Sigmoid colon (tissue), 7 donors: Measurements from ENCODE around the gene TBCEL. TPM values are rescaled to one million over a fixed set of nuclear protein-coding genes. Genes with fewer than 3 reads are reported as not detected.
"Not testable (repeated sequence)": the region's sequence is repeated elsewhere in the genome, so short reads cannot be mapped to it uniquely, and the experiment has no call there.

Experiments
- DNase-seq: peaks from one replicate; pipeline ENCODE4 v3.0.0-alpha.2; 2019
- H3K27ac ChIP-seq, 4 donors: fragments of 200-600 bp; sonication (generic); one replicate each; pipeline ENCODE4 v1.5.1; 2016 to 2019; ENCODE audit warnings: mild to moderate bottlenecking in 1 of 4
- H3K27me3 ChIP-seq, 3 donors: fragments of 200-600 bp; sonication (generic); one replicate each; pipeline ENCODE4 v1.5.1; 2019; ENCODE audit warnings: mild to moderate bottlenecking in 1 of 3
- H3K36me3 ChIP-seq, 4 donors: fragments of 200-600 bp; sonication (generic); one replicate each; pipeline ENCODE4 v1.5.1; 2016 to 2019
- H3K4me1 ChIP-seq, 4 donors: fragments of 200-600 bp; sonication (generic); one replicate each; pipeline ENCODE4 v1.5.1; 2017 to 2019
- H3K4me3 ChIP-seq, 4 donors: fragments of 200-600 bp; sonication (generic); one replicate each; pipeline ENCODE4 v1.5.1; 2017 to 2019; ENCODE audit warnings: mild to moderate bottlenecking in 2 of 4, moderate library complexity in 1 of 4
- H3K9me3 ChIP-seq, 4 donors: fragments of 200-600 bp in 3 of 4; sonication (generic) in 3 of 4; one replicate each; pipeline versions ENCODE4 v1.5.1 to v1.6.1; 2013 to 2019
- CTCF ChIP-seq, 4 experiments: fragments of 450-650 bp in 3 of 4; fragments of 200-600 bp in 1 of 4; IDR thresholded peaks; one replicate each; pipeline ENCODE4 v1.5.1; 2016 to 2019; ENCODE audit warnings: antibody characterized with exemption in 4 of 4, mild to moderate bottlenecking in 3 of 4, moderate library complexity in 2 of 4
- EP300 ChIP-seq, 4 donors: sonication (generic); formaldehyde crosslinking; IDR thresholded peaks; one replicate each; pipeline ENCODE4 v1.6.1; 2017; ENCODE audit warnings: antibody characterized with exemption in 4 of 4
- POLR2A ChIP-seq, 2 donors: fragments of 450-650 bp; IDR thresholded peaks; one replicate each; pipeline ENCODE4 v1.6.1; 2016; ENCODE audit warnings: antibody characterized with exemption in 2 of 2, mild to moderate bottlenecking in 2 of 2, moderate library complexity in 2 of 2
- POLR2AphosphoS5 ChIP-seq, 4 donors: sonication (generic); formaldehyde crosslinking; IDR thresholded peaks; one replicate each; pipeline ENCODE4 v1.6.1; 2017; ENCODE audit warnings: antibody characterized with exemption in 4 of 4
- WGBS, 2 donors: extraction: QIAGEN DNeasy Blood & Tissue Kit; methylation state at CpG; one replicate each; pipeline ENCODE4 v1.1.7; 2013; 5-methylcytosine and 5-hydroxymethylcytosine counted together
- intact Hi-C: fragments of 100-400 bp; cut with DNase I; formaldehyde crosslinking; loops from one replicate; pipeline ENCODE4 v1.15.1; 2023
- polyA plus RNA-seq, 3 donors: library from polyadenylated mRNA; stranded (reverse); fragments of 200-250 nt; gene quantifications; one replicate each; pipeline ENCODE4 v1.2.3, GENCODE V29; 2013
- total RNA-seq, 4 donors: library from RNA; depleted of rRNA; stranded (reverse); fragments of >200 nt; gene quantifications; one replicate each; pipeline ENCODE4 v1.1.0, GENCODE V29; 2016
- donor health status: healthy with polysubstance abuse.
- donor health status: Bipolar disorder and iron deficiency.
- donor health status: healthy.

TBCEL gene
- total and polyA plus RNA-seq, 7 donors, result 4.2 to 53.3 (median 22.4) TPM

- Histone ChIP-seq H3K36me3 (no peaks in the 10 kb centered on the region), H3K4me1 (peaks cover 0 to 20% (median 17%) of the 10 kb centered on the region in 4 donors), H3K4me3 (peak overlapping the region; percentile 74 to 93 (median 86)), H3K27me3 (no peaks in the 10 kb centered on the region), H3K9me3 (no peaks in the 10 kb centered on the region), H3K27ac (peak overlapping the region in 2 of 4 donors; percentile 75)
- intact Hi-C loops, result loop anchor here (2.0 kb wide), 1 partner anchor 38 kb away; no protein-coding TSS in a partner anchor
- TF ChIP-seq CTCF (IDR thresholded peaks at IDR 0.05) (no peak), EP300 (IDR thresholded peaks at IDR 0.05) (no peak), POLR2AphosphoS5 (IDR thresholded peaks at IDR 0.05) (no peak), POLR2A (IDR thresholded peaks at IDR 0.05) (no peak)
- DNase-seq, result no peak
- 59 to 64% methylated on average over 3 of the region's 3 CpGs for WGBS, 2 donors
Measured at GRCh38 chr11:121024989-121025388, 1.1 kb downstream of the TBCEL start.

- no peaks in the 10 kb centered on the region for H3K9me3 ChIP-seq
- H3K4me1 ChIP-seq, result peaks cover 0 to 14% (median 11%) of the 10 kb centered on the region in 4 donors
- 23 to 64% methylated on average over 2 of the region's 2 CpGs for WGBS, 2 donors
- no peak overlapping the region for H3K4me3 ChIP-seq
- H3K36me3 ChIP-seq, result no peaks in the 10 kb centered on the region
- H3K27ac ChIP-seq, result no peak overlapping the region
- intact Hi-C loops, result no loop called here
- DNase-seq, result no peak
- TF ChIP-seq POLR2AphosphoS5 (IDR thresholded peaks at IDR 0.05), result no peak
- no peak for TF ChIP-seq EP300 (IDR thresholded peaks at IDR 0.05)
- TF ChIP-seq CTCF (IDR thresholded peaks at IDR 0.05), result no peak
- TF ChIP-seq POLR2A (IDR thresholded peaks at IDR 0.05), result no peak
- no peaks in the 10 kb centered on the region for H3K27me3 ChIP-seq
Measured at GRCh38 chr11:121029153-121029552, 5.3 kb downstream of the TBCEL start.

- WGBS, 2 donors, result 58 to 72% methylated on average over 3 of the region's 3 CpGs
- H3K4me3 ChIP-seq, result no peak overlapping the region
Measured at GRCh38 chr11:121029813-121030445, 6.0 kb downstream of the TBCEL start.

GRCh38 chr11:121031167-121031566, 7.3 kb downstream of the TBCEL start:
- intact Hi-C loops, result no loop called here
- Histone ChIP-seq H3K27me3 (no peaks in the 10 kb centered on the region), H3K27ac (no peak overlapping the region), H3K4me1 (no peaks in the 10 kb centered on the region), H3K9me3 (no peaks in the 10 kb centered on the region), H3K4me3 (no peak overlapping the region), H3K36me3 (no peaks in the 10 kb centered on the region)
- no peak for TF ChIP-seq POLR2AphosphoS5 (IDR thresholded peaks at IDR 0.05)
- TF ChIP-seq POLR2A (IDR thresholded peaks at IDR 0.05), result no peak
- TF ChIP-seq EP300 (IDR thresholded peaks at IDR 0.05), result no peak
- TF ChIP-seq CTCF (IDR thresholded peaks at IDR 0.05), result no peak
- DNase-seq, result no peak
- WGBS, 2 donors, result 96 to 97% methylated on average over 2 of the region's 2 CpGs

More at GRCh38 chr11:121029813-121030445, 6.0 kb downstream of the TBCEL start:
- H3K27ac ChIP-seq, result no peak overlapping the region
- no peaks in the 10 kb centered on the region for H3K27me3 ChIP-seq
- no peaks in the 10 kb centered on the region for H3K36me3 ChIP-seq
- intact Hi-C loops, result no loop called here
- DNase-seq, result no peak
- H3K4me1 ChIP-seq, result peaks cover 0 to 8% (median 5%) of the 10 kb centered on the region in 4 donors
- H3K9me3 ChIP-seq, result no peaks in the 10 kb centered on the region
- TF ChIP-seq POLR2AphosphoS5 (IDR thresholded peaks at IDR 0.05), result no peak
- TF ChIP-seq CTCF (IDR thresholded peaks at IDR 0.05), result no peak

- intact Hi-C loops, H3K27me3 ChIP-seq, H3K4me1 ChIP-seq, H3K9me3 ChIP-seq, DNase-seq, H3K4me3 ChIP-seq, H3K27ac ChIP-seq, H3K36me3 ChIP-seq: not testable (repeated sequence)
- WGBS, 2 donors, result 95 to 98% methylated on average over 4 of the region's 4 CpGs
Measured at GRCh38 chr11:121031648-121032047, 7.7 kb downstream of the TBCEL start.
